GM10847 (cell line): Measurements from ENCODE around the gene PRRC2B.

Experiments
- POLR2A ChIP-seq: IDR thresholded peaks from 2 replicates; pipeline ENCODE4 v1.6.1; 2011; ENCODE audit not compliant: insufficient read length; ENCODE audit errors: extremely low read depth

The PRRC2B gene

GRCh38 chr9:131447148-131447547 is 53.3 kb downstream of the PRRC2B start:
- no peak for TF ChIP-seq POLR2A

- TF ChIP-seq POLR2A, result no peak
Observed at GRCh38 chr9:131447600-131447999, 53.7 kb downstream of the PRRC2B start.

DNA sequence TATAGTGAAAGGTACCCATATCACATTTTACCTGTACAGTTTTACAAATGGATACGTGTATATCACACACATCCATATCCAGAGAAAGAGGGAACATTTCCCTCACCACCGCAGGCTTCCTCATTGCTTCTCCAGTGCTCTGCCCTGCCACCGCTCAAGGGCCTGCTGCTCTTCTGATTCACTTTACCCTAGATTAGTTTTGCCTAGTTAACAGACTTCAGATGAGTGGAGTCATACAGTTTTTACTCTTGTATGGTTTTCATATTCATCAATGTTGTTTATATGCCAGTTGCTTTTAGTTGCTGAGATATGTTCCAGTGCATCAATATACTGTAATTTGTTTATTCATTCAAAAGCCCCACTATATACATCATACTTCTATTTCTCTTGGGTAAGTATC is 54.9 kb downstream of the PRRC2B start:
- TF ChIP-seq POLR2A, result no peak

DNA sequence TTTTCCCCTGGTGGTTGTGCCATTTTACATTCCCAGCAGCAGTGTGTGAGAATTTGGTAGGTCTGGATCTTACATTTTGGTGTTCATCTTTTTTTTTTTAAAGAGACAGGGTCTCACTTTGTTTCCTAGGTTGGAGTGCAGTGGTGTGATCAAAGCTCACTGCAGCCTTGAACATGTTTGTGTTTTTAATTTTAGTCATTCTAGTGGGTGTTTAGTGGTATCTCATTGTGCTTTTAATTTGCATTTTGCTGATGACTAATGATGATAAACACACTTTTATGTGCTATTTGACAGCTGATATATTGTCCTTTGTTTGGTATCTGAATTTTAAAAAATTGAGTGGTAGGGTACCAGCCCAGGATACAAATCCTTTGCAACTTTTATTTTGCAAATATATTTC is 55.4 kb downstream of the PRRC2B start:
- no peak for TF ChIP-seq POLR2A

DNA sequence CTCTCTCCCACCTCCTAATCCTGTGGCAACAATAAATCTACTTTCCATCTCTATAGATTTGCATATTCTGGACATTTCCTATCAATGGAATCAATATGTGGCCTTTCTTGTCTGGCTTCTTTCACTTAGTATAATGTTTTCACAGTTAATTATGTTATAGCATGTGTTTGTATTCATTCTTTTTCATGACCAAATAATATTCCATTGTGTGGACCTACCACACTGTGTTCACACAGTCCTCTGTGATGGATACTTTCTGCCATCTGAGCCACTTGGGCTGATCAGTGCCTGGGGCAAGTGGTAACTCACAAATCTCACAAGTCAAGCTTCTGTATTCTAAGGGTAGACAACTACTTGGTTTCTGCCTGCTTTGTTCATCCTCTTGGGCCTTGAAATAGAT is 60.1 kb downstream of the PRRC2B start:
- TF ChIP-seq POLR2A, result no peak

DNA sequence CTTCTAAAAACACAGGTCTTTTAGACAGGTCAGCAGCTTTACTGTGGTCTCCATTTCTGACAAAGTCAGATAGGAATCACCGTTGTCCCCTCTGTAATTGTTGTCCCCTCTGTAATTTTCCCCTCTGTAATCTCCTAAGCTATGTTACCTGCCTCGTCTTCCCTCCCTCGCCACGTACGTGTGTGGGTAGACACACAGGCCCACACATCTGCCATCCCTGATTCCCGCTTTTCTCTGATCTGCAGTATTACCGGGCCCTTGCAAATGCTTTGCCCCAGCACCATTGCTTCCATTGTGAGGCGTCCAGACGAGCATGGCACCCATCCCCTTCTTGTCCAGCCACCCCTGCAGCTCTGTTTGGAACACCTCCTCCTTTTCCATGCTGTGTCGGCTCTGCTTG is 63.9 kb downstream of the PRRC2B start:
- no peak for TF ChIP-seq POLR2A

DNA sequence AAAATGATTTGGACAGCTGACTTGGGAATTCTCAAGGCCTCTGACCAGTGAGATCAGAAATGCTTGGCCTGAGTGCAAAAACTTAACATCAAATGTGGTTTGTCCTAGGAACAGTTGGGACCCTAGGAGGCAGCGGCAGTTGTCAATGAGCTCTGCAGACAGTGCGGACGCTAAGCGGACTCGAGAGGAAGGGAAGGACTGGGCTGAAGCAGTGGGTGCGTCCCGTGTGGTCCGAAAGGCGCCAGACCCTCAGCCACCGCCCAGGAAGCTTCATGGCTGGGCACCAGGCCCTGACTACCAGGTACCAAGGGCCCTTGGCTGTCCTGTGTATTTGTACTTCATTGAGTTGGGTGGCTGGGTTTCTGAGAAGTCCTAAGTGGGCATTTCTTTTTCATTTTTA is 65.2 kb downstream of the PRRC2B start:
- no peak for TF ChIP-seq POLR2A

GRCh38 chr9:131461166-131461565 is 67.3 kb downstream of the PRRC2B start:
- TF ChIP-seq POLR2A, result no peak

GRCh38 chr9:131464354-131465000 is 70.6 kb downstream of the PRRC2B start:
- no peak for TF ChIP-seq POLR2A

- TF ChIP-seq POLR2A, result no peak
Observed at GRCh38 chr9:131465401-131465800, 71.5 kb downstream of the PRRC2B start.

DNA sequence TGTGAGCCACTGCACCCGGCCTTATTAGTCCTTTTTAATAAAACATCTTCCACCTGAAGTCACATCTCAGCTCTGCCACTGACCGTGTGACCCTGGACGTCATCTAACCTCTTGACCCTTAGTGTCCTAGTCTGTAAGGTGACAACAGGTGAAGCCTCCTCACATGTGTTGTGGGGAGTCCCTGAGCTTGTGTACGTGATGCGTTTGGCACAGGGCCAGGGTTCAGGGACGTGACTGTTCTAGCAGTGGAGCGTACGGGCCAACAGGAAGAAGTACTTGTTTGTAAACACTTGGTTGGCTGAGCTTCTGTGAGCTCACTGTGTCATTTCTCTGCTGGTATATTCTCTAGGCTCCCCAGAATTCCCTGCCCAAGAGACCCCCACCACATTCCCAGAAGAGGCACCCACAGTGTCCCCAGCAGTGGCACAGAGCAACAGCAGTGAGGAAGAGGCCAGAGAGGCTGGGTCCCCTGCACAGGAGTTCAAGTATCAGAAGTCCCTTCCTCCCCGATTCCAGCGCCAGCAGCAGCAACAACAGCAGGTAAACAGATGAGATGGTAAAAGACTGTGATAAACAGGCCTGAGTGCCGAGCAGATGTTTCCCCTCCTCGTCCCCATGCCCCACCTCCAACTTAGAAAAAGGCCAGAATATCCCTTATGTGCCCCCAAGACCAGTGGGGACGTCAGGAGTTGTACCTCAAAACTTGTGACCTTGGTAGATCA is 73.5 kb downstream of the PRRC2B start:
- TF ChIP-seq POLR2A, result no peak

GRCh38 chr9:131468031-131468430 is 74.1 kb downstream of the PRRC2B start:
- TF ChIP-seq POLR2A, result no peak

DNA sequence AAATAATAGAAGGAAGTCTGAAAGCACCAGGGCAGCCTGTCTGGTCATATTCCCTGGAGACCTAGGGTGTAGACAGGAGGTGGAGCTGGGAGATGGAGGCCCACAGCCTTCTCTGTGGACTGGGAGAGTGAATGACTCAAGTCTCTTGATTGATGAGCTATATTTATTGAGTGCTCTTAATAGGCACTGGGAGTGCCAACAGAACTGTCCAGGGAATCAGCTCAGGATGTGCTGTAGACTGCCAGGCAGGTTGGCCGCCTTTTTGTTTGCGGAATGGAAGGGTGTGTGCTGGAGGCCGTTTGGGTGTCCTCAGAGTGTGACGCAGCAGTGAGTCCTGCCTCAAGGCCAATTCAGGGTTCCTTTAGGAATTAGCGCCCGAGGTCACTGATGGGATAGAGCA is 75.5 kb downstream of the PRRC2B start:
- no peak for TF ChIP-seq POLR2A

DNA sequence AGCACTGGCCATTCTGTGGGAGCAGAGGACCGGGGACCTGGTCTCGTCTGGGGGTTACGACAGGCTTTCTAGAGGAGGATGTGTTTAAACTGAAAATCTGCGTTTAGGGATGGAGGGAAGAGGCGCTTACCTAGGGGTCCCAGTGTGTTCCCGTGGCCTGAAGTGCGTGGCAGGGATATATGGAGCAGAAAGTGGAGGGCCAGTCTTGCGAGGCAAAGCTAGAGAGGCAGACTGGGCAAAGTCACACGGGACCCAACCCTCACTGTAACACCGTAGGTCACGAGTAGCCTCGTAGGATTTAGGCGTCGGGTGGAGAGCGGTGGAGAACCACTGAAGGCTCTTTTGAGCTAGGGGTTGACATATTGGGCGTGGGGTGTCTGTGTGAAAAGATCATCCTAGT is 76.1 kb downstream of the PRRC2B start:
- no peak for TF ChIP-seq POLR2A

- TF ChIP-seq POLR2A, result no peak
Observed at GRCh38 chr9:131470581-131470991, 76.7 kb downstream of the PRRC2B start.

DNA sequence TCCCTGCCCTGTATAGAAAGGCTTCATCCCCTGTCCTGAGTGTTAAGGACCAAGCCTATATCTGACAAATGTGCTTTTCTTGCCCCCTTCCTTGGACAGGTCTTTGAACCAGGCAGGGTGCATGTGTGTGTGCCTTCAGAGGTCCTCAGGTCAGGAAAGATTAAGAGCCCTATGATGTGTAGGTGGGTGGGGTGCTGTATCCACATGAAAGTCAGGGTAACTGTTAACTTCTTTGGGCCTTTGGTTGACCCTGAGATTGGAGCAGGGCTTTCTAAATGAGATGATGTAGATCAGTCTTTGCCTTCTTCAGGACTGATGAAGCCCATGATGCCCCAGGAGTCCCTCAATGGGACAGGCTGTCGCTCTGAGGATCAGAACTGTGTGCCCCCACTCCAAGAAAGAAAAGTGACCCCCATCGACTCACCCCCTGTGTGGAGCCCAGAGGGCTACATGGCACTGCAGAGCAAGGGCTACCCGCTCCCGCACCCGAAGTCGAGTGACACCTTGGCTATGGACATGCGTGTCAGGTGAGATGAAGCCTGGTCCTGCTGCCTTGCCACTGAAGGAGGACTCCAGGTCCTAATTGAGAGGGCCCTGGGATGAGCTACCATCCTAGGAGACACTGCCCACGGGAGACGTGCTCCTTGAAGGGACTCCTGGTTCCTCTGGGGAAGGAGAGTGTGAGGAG is 79.5 kb downstream of the PRRC2B start:
- TF ChIP-seq POLR2A, result no peak
